H1 (cell line): ENCODE results near the gene RNF215. TPM values are rescaled to one million over a fixed set of nuclear protein-coding genes. Genes with fewer than 3 reads are reported as not detected.

ENCODE experiments used
- CTCF ChIA-PET: fragments of 300-600 bp; sonication (Branson Sonifier 250); formaldehyde crosslinking; loops from one replicate; lab custom pipeline; 2021; ENCODE audit not compliant: partially characterized antibody; lab: Charles Lee
- POLR2A ChIA-PET: fragments of 300-600 bp; sonication (Branson Sonifier 250); formaldehyde crosslinking; loops from one replicate; lab custom pipeline; 2021; ENCODE audit warnings: inconsistent platforms; ENCODE audit not compliant: partially characterized antibody; lab: Charles Lee
- DNase-seq, 2 experiments: peaks; one replicate each; pipeline versions ENCODE4 v3.0.0 to v3.0.0-alpha.2; 2010 to 2022; ENCODE audit warnings: low spot score in 2 of 2, low read depth in 1 of 2, mixed read lengths in 1 of 2
- FAIRE-seq: peaks from 2 replicates; lab custom pipeline; 2011; peaks lifted over from hg19 to GRCh38; lab: Jason Lieb, UNC
- H2AFZ ChIP-seq: 2 replicates; pipeline ENCODE4 v1.8.1; 2012; ENCODE audit warnings: low read length, inconsistent platforms
- H2AK5ac ChIP-seq: 2 replicates; pipeline ENCODE4 v1.6.1; 2013; ENCODE audit warnings: low read depth, low read length
- H2BK120ac ChIP-seq: replicated peaks from 2 replicates; pipeline ENCODE3; 2013; ENCODE audit warnings: low read depth, low read length, inconsistent platforms
- H2BK12ac ChIP-seq: 2 replicates; pipeline ENCODE4 v1.6.1; 2013; ENCODE audit warnings: low read depth, low read length
- H2BK15ac ChIP-seq: 2 replicates; pipeline ENCODE4 v1.6.1; 2013; ENCODE audit warnings: low read length
- H2BK20ac ChIP-seq: 2 replicates; pipeline ENCODE4 v1.6.1; 2013; ENCODE audit warnings: low read length
- H2BK5ac ChIP-seq: 2 replicates; pipeline ENCODE4 v1.6.1; 2013; ENCODE audit warnings: low read depth, low read length
- H3K14ac ChIP-seq: 2 replicates; pipeline ENCODE4 v1.6.1; 2013; ENCODE audit warnings: inconsistent platforms; ENCODE audit not compliant: insufficient read length
- H3K18ac ChIP-seq: 2 replicates; pipeline ENCODE4 v1.6.1; 2013; ENCODE audit warnings: low read length; ENCODE audit errors: extremely low read depth
- H3K23ac ChIP-seq: 2 replicates; pipeline ENCODE4 v1.6.1; 2013; ENCODE audit warnings: inconsistent platforms; ENCODE audit not compliant: insufficient read length
- H3K23me2 ChIP-seq: 2 replicates; pipeline ENCODE4 v1.6.1; 2013; ENCODE audit warnings: low read depth, low read length
- H3K27ac ChIP-seq: 2 replicates; pipeline ENCODE4 v1.6.1; 2011; ENCODE audit warnings: low read depth, low read length, inconsistent platforms
- H3K27me3 ChIP-seq, 4 experiments: replicated peaks in 1 of 4; 1 replicate in 1 of 4; 2 replicates in 3 of 4; pipeline versions ENCODE4 v1.6.1 to v1.8.1; 2011 to 2013; ENCODE audit warnings: low read length in 3 of 4, mild to moderate bottlenecking in 3 of 4, inconsistent platforms in 2 of 4, mixed read lengths in 2 of 4, moderate library complexity in 1 of 4; ENCODE audit not compliant: control insufficient read depth in 3 of 4, insufficient read depth in 3 of 4; ENCODE audit errors: extremely low read depth in 1 of 4
- H3K36me3 ChIP-seq, 4 experiments: 2 replicates each; pipeline versions ENCODE4 v1.6.1 to v1.8.1; 2011 to 2013; ENCODE audit warnings: mild to moderate bottlenecking in 4 of 4, low read length in 3 of 4, moderate library complexity in 2 of 4, control low read depth in 1 of 4, inconsistent platforms in 1 of 4; ENCODE audit not compliant: insufficient read depth in 4 of 4, control insufficient read depth in 2 of 4
- H3K4ac ChIP-seq: replicated peaks from 2 replicates; pipeline ENCODE3; 2013; ENCODE audit warnings: low read length, low read depth, mixed read lengths, inconsistent platforms; ENCODE audit not compliant: insufficient read length
- H3K4me1 ChIP-seq, 4 experiments: replicated peaks in 1 of 4; 1 replicate in 1 of 4; 2 replicates in 3 of 4; pipeline versions ENCODE4 v1.6.1 to v1.8.1; 2011 to 2013; ENCODE audit warnings: low read length in 3 of 4, inconsistent platforms in 2 of 4, mixed read lengths in 1 of 4; ENCODE audit not compliant: insufficient read depth in 4 of 4, control insufficient read depth in 3 of 4
- H3K4me2 ChIP-seq, 2 experiments: 2 replicates each; pipeline versions ENCODE4 v1.6.1 to v1.8.1; 2011 to 2013; ENCODE audit warnings: low read depth in 2 of 2, low read length in 2 of 2, control low read depth in 1 of 2, inconsistent platforms in 1 of 2, mild to moderate bottlenecking in 1 of 2; ENCODE audit not compliant: insufficient read depth in 1 of 2
- H3K4me3 ChIP-seq, 4 experiments: fragments of 200-600, 300-600 bp in 1 of 4; sonication (generic), shearing (Covaris generic), sonication (Bioruptor Twin) in 1 of 4; 2 replicates each; pipeline versions ENCODE4 v1.5.1 to v1.8.1; 2011 to 2016; ENCODE audit warnings: low read length in 4 of 4, low read depth in 3 of 4, control low read depth in 2 of 4, inconsistent platforms in 2 of 4, mild to moderate bottlenecking in 2 of 4, mixed read lengths in 1 of 4, moderate library complexity in 1 of 4; ENCODE audit not compliant: insufficient read depth in 2 of 4; ENCODE audit errors: extremely low read depth in 1 of 4
- H3K56ac ChIP-seq: replicated peaks from 2 replicates; pipeline ENCODE3; 2013; ENCODE audit warnings: low read depth, mild to moderate bottlenecking, mixed read lengths, low read length, inconsistent platforms; ENCODE audit not compliant: insufficient read length
- H3K79me1 ChIP-seq: 2 replicates; pipeline ENCODE4 v1.6.1; 2013; ENCODE audit warnings: low read depth, low read length, control low read depth
- H3K79me2 ChIP-seq, 2 experiments: 2 replicates each; pipeline versions ENCODE4 v1.6.1 to v1.8.1; 2012 to 2013; ENCODE audit warnings: low read length in 2 of 2, mild to moderate bottlenecking in 2 of 2, inconsistent platforms in 1 of 2; ENCODE audit not compliant: insufficient read depth in 2 of 2, control insufficient read depth in 1 of 2
- H3K9ac ChIP-seq, 4 experiments: replicated peaks in 1 of 4; 1 replicate in 1 of 4; 2 replicates in 3 of 4; pipeline versions ENCODE4 v1.6.1 to v1.8.1; 2011 to 2013; ENCODE audit warnings: low read depth in 3 of 4, low read length in 3 of 4, control low read depth in 2 of 4, mild to moderate bottlenecking in 2 of 4, moderate library complexity in 2 of 4, inconsistent platforms in 1 of 4; ENCODE audit errors: extremely low read depth in 1 of 4
- H3K9me3 ChIP-seq, 2 experiments: 2 replicates each; pipeline versions ENCODE4 v1.6.1 to v1.8.1; 2012 to 2013; ENCODE audit warnings: mild to moderate bottlenecking in 2 of 2, moderate library complexity in 2 of 2, control low read depth in 1 of 2, inconsistent platforms in 1 of 2, low read depth in 1 of 2, low read length in 1 of 2, mixed read lengths in 1 of 2; ENCODE audit not compliant: insufficient read depth in 2 of 2
- H4K20me1 ChIP-seq, 2 experiments: replicated peaks in 1 of 2; 2 replicates each; pipeline versions ENCODE3 to v1.8.1; 2011 to 2013; ENCODE audit warnings: inconsistent platforms in 2 of 2, low read length in 2 of 2, mild to moderate bottlenecking in 1 of 2; ENCODE audit not compliant: insufficient read depth in 2 of 2, control insufficient read depth in 1 of 2
- H4K5ac ChIP-seq: 2 replicates; pipeline ENCODE4 v1.6.1; 2013; ENCODE audit warnings: low read length, low read depth, mixed read lengths, inconsistent platforms; ENCODE audit not compliant: insufficient read length
- H4K8ac ChIP-seq: 2 replicates; pipeline ENCODE4 v1.8.0; 2013; ENCODE audit warnings: mild to moderate bottlenecking, moderate library complexity, low read length, inconsistent platforms; ENCODE audit not compliant: insufficient read depth; ENCODE audit errors: extremely low read depth
- H4K91ac ChIP-seq: replicated peaks from 2 replicates; pipeline ENCODE3; 2013; ENCODE audit warnings: low read length, mixed read lengths, inconsistent platforms; ENCODE audit not compliant: insufficient read length
- CEBPB ChIP-seq: IDR thresholded peaks from 2 replicates; pipeline ENCODE4 v1.6.1; 2012; ENCODE audit warnings: low read depth, low read length
- NANOG ChIP-seq: IDR thresholded peaks from 2 replicates; pipeline ENCODE4 v1.6.1; 2011; ENCODE audit warnings: low read length, low read depth, mild to moderate bottlenecking, inconsistent platforms; ENCODE audit not compliant: insufficient read depth, poor library complexity, severe bottlenecking
- RXRA ChIP-seq: IDR thresholded peaks from 2 replicates; pipeline ENCODE4 v1.6.1; 2011; ENCODE audit warnings: low read depth, mild to moderate bottlenecking, low read length, moderate library complexity; ENCODE audit not compliant: insufficient read depth
- WGBS, 2 experiments: shearing (Covaris generic) in 1 of 2; methylation state at CpG; one replicate each; pipeline versions ENCODE4 v1.1.6 to v1.1.7; 2013 to 2015; ENCODE audit warnings: low lambda C conversion rate in 2 of 2, mixed read lengths in 2 of 2, inconsistent platforms in 1 of 2, low coverage in 1 of 2, missing lambda C conversion rate in 1 of 2; ENCODE audit not compliant: insufficient replicate concordance in 2 of 2, insufficient coverage in 1 of 2, insufficient read length in 1 of 2; ENCODE audit errors: extremely low coverage in 1 of 2, missing lambda C conversion rate in 1 of 2; 5-methylcytosine and 5-hydroxymethylcytosine counted together
- polyA plus RNA-seq, 7 experiments: library from polyadenylated mRNA; depleted of rRNA in 3 of 7; stranded (reverse) in 5 of 7; unstranded in 2 of 7; fragments of >200 nt in 5 of 7; fragments of 200-250 nt in 2 of 7; gene quantifications; 1 replicate in 5 of 7; 2 replicates in 1 of 7; 4 replicates in 1 of 7; pipeline versions ENCODE4 v1.2.1 to v1.2.3, GENCODE V29; 2011 to 2013; ENCODE audit warnings: missing spikeins in 2 of 7, mixed read lengths in 2 of 7
- small RNA-seq: library from polyadenylated mRNA; stranded (forward); fragments of <200 nt; extraction: miRNeasy Mini kit (QIAGEN cat#:217004); gene quantifications from one replicate; pipeline ENCODE3, GENCODE V24; 2013; ENCODE audit not compliant: insufficient read depth
- total RNA-seq: library from RNA; stranded (reverse); fragmentation: NEBNext Ultra II Directional; extraction: Animal tissue kit (Norgen Biotek cat#: 25700); gene quantifications from 2 replicates; pipeline ENCODE4 v1.2.1, GENCODE V29; 2021

Gene RNF215
- total and polyA plus RNA-seq, 2 of the 8 experiments (the other 6 are each of a cell fraction or from before 2014, with no cell fraction given): 13.1 to 19.0 TPM

DNA sequence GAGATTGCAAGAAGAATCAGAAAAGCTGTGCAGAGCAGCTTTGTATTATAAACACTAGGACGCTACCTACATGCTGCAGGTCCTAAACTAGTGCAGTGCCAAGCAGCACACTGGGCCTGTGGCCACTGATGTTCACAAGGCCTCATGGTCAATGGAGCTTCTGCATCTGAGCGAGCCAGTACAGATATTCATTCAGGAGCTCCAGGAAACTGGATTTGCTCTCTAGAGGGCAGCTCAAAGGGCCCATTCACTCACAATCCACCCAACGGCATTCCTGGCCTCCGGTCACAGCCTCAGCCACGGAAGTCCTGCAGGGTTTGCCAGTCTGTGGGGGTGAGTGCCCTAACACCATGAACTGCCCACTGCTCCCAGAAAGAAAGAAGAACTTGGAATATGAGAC, 54.7 kb downstream of the RNF215 start:
- Histone ChIP-seq H3K9ac (no peak overlapping the region), H3K27me3 (no peaks in the 10 kb centered on the region), H3K18ac (no peak overlapping the region), H3K4me2 (no peak overlapping the region), H4K5ac (no peak overlapping the region), H3K79me2 (no peaks in the 10 kb centered on the region), H4K91ac (no peak overlapping the region), H2BK15ac (no peak overlapping the region), H2BK20ac (no peak overlapping the region), H2AFZ (no peak overlapping the region), H3K56ac (no peak overlapping the region), H3K14ac (no peak overlapping the region), H3K9me3 (no peaks in the 10 kb centered on the region), H2BK5ac (no peak overlapping the region), H2BK120ac (no peak overlapping the region), H3K36me3 (peaks cover 28 to 61% (median 50%) of the 10 kb centered on the region in 4 experiments), H4K20me1 (peaks cover 0 to 10% of the 10 kb centered on the region in 2 experiments), H3K23ac (no peak overlapping the region), H3K23me2 (no peaks in the 10 kb centered on the region), H3K4me1 (0 out of 7 replicates have a peak, but pooled peaks cover 0 to 1% (median 0%) of the 10 kb centered on the region in 4 experiments), H2AK5ac (no peak overlapping the region), H3K79me1 (no peaks in the 10 kb centered on the region; the same call in 1 of the 2 replicates), H4K8ac (no peak overlapping the region), H3K4me3 (no peak overlapping the region), H3K27ac (no peak overlapping the region), H3K4ac (no peak overlapping the region), H2BK12ac (no peak overlapping the region)
- DNase-seq: no peak
- 96% methylated on average over 5 of the region's 5 CpGs; no CpG with 5 or more reads in 1 of the 2 experiments for WGBS, 2 experiments
- POLR2A ChIA-PET: interaction anchor here (1.1 to 1.6 kb wide), 4 partner anchors 10 to 30 kb away, joined by 3 to 8 read pairs (median 4); no protein-coding TSS in a partner anchor
- CTCF ChIA-PET: interaction anchor here (0.6 to 20.1 kb wide), 5 partner anchors 9 to 69 kb away, joined by 3 to 203 read pairs (median 4); partner anchors contain the start of gene CASTOR1
- no peak for TF ChIP-seq RXRA
- TF ChIP-seq NANOG: no peak
- no peak for TF ChIP-seq CEBPB
- FAIRE-seq: no peak

Small RNA genes within 50 kb of the gene (small RNA-seq; reads per million reads assigned to genes)
- gene AC004832.3 (not detected), gene RNU6-564P (not detected)

Other genes starting within 250 kb of the RNF215 start
- 3.3 and 3.5 TPM in 2 replicates for gene LIF, start 140.7 kb downstream of the RNF215 start, total RNA-seq
- gene LIF, start 140.7 kb downstream of the RNF215 start, polyA plus RNA-seq (2011; rRNA removed): 3.3 and 4.1 TPM in 2 replicates
- not detected in 2 replicates for gene OSM, start 120.6 kb downstream of the RNF215 start, total RNA-seq
- gene OSM, start 120.6 kb downstream of the RNF215 start, polyA plus RNA-seq (2011; rRNA removed): not detected in 2 replicates
- 8.4 and 10.3 TPM in 2 replicates for gene CASTOR1, start 97.9 kb downstream of the RNF215 start, total RNA-seq
- gene CASTOR1, start 97.9 kb downstream of the RNF215 start, polyA plus RNA-seq (2011; rRNA removed): 36.0 and 44.6 TPM in 2 replicates
- 5.4 and 6.5 TPM in 2 replicates for gene TBC1D10A, start 60.5 kb downstream of the RNF215 start, total RNA-seq
- 7.0 and 11.3 TPM in 2 replicates for gene TBC1D10A, start 60.5 kb downstream of the RNF215 start, polyA plus RNA-seq (2011; rRNA removed)
- gene SF3A1, start 30.5 kb downstream of the RNF215 start, total RNA-seq: 275 and 285 TPM in 2 replicates
- gene SF3A1, start 30.5 kb downstream of the RNF215 start, polyA plus RNA-seq (2011; rRNA removed): 27.8 and 83.8 TPM in 2 replicates
- 4.1 and 4.8 TPM in 2 replicates for gene CCDC157, start 30.4 kb downstream of the RNF215 start, total RNA-seq
- 8.4 and 9.4 TPM in 2 replicates for gene CCDC157, start 30.4 kb downstream of the RNF215 start, polyA plus RNA-seq (2011; rRNA removed)
- 2.8 and 4.3 TPM in 2 replicates for gene SEC14L2, start 9.6 kb upstream of the RNF215 start, total RNA-seq
- 1.8 and 3.2 TPM in 2 replicates for gene SEC14L2, start 9.6 kb upstream of the RNF215 start, polyA plus RNA-seq (2011; rRNA removed)
- gene MTFP1, start 38.4 kb upstream of the RNF215 start, total RNA-seq: 59.8 and 66.4 TPM in 2 replicates
- gene MTFP1, start 38.4 kb upstream of the RNF215 start, polyA plus RNA-seq (2011; rRNA removed): 98.8 and 120 TPM in 2 replicates
- not detected in 2 replicates for gene SEC14L3, start 84.6 kb upstream of the RNF215 start, total RNA-seq
- gene SEC14L3, start 84.6 kb upstream of the RNF215 start, polyA plus RNA-seq (2011; rRNA removed): not detected in 2 replicates
- gene SEC14L4, start 118.3 kb upstream of the RNF215 start, total RNA-seq: 3.9 and 4.9 TPM in 2 replicates
- gene SEC14L4, start 118.3 kb upstream of the RNF215 start, polyA plus RNA-seq (2011; rRNA removed): 2.6 and 2.9 TPM in 2 replicates
- 0.63 and 0.80 TPM in 2 replicates for gene SEC14L6, start 159.3 kb upstream of the RNF215 start, total RNA-seq
- gene SEC14L6, start 159.3 kb upstream of the RNF215 start, polyA plus RNA-seq (2011; rRNA removed): 1.9 and 2.1 TPM in 2 replicates
- gene GAL3ST1, start 187.3 kb upstream of the RNF215 start, total RNA-seq: 10.5 and 11.0 TPM in 2 replicates
- gene GAL3ST1, start 187.3 kb upstream of the RNF215 start, polyA plus RNA-seq (2011; rRNA removed): 32.1 and 32.5 TPM in 2 replicates
- gene PES1, start 204.5 kb upstream of the RNF215 start, total RNA-seq: 121 and 133 TPM in 2 replicates
- 191 and 247 TPM in 2 replicates for gene PES1, start 204.5 kb upstream of the RNF215 start, polyA plus RNA-seq (2011; rRNA removed)
- 30.0 and 36.2 TPM in 2 replicates for gene TCN2, start 219.8 kb upstream of the RNF215 start, total RNA-seq
- 87.8 and 91.7 TPM in 2 replicates for gene TCN2, start 219.8 kb upstream of the RNF215 start, polyA plus RNA-seq (2011; rRNA removed)
- gene SLC35E4, start 248.4 kb upstream of the RNF215 start, total RNA-seq: 5.1 TPM in 2 replicates
- gene SLC35E4, start 248.4 kb upstream of the RNF215 start, polyA plus RNA-seq (2011; rRNA removed): 5.6 and 7.8 TPM in 2 replicates